Spleen (tissue), 11 donors: ENCODE data around the gene RAB44. TPM values are rescaled to one million over a fixed set of nuclear protein-coding genes. Genes with fewer than 3 reads are reported as not detected.
"Not testable (repeated sequence)": the region's sequence is repeated elsewhere in the genome, so short reads cannot be mapped to it uniquely, and the experiment has no call there.

Experiments used
- DNase-seq: peaks from one replicate; pipeline ENCODE4 v3.0.0-alpha.2; 2020
- H3K27ac ChIP-seq, 8 donors: fragments of 200-600 bp; sonication (generic) in 7 of 8; 1 replicate in 4 of 8; 2 replicates in 4 of 8; pipeline versions ENCODE4 v1.5.0 to v1.8.0; 2016 to 2021; ENCODE audit warnings: inconsistent platforms in 4 of 8, mild to moderate bottlenecking in 4 of 8, moderate library complexity in 1 of 8
- H3K27me3 ChIP-seq, 7 donors: fragments of 200-600 bp; sonication (generic) in 6 of 7; replicated peaks in 1 of 7; 1 replicate in 4 of 7; 2 replicates in 3 of 7; pipeline versions ENCODE4 v1.5.0 to v1.8.0; 2016 to 2021; ENCODE audit warnings: inconsistent platforms in 3 of 7, mild to moderate bottlenecking in 1 of 7
- H3K36me3 ChIP-seq, 6 donors: fragments of 200-600 bp; sonication (generic) in 5 of 6; 1 replicate in 4 of 6; 2 replicates in 2 of 6; pipeline versions ENCODE4 v1.5.0 to v1.8.0; 2016 to 2021; ENCODE audit warnings: inconsistent platforms in 2 of 6
- H3K4me1 ChIP-seq, 6 donors: fragments of 200-600 bp; sonication (generic) in 5 of 6; 1 replicate in 3 of 6; 2 replicates in 3 of 6; pipeline versions ENCODE4 v1.5.0 to v1.8.0; 2016 to 2021; ENCODE audit warnings: inconsistent platforms in 3 of 6
- H3K4me3 ChIP-seq, 8 donors: fragments of 200-600 bp; sonication (generic) in 7 of 8; 1 replicate in 4 of 8; 2 replicates in 4 of 8; pipeline versions ENCODE4 v1.5.0 to v1.8.0; 2016 to 2021; ENCODE audit warnings: inconsistent platforms in 4 of 8, mild to moderate bottlenecking in 4 of 8, moderate library complexity in 2 of 8
- H3K9me3 ChIP-seq, 8 donors: fragments of 200-600 bp; sonication (generic) in 7 of 8; 1 replicate in 4 of 8; 2 replicates in 4 of 8; pipeline versions ENCODE4 v1.5.0 to v1.8.0; 2016 to 2021; ENCODE audit warnings: inconsistent platforms in 4 of 8
- CTCF ChIP-seq, 11 experiments: fragments of 200-600 bp in 7 of 11; fragments of 450-650 bp in 4 of 11; sonication (generic) in 4 of 11; IDR thresholded peaks in 8 of 11; conservative IDR thresholded peaks in 3 of 11; 1 replicate in 7 of 11; 2 replicates in 4 of 11; pipeline versions ENCODE4 v1.4.0 to v1.8.0; 2016 to 2021; ENCODE audit warnings: antibody characterized with exemption in 11 of 11, inconsistent platforms in 4 of 11, mild to moderate bottlenecking in 1 of 11
- POLR2A ChIP-seq, 3 donors: fragments of 450-650 bp; IDR thresholded peaks; one replicate each; pipeline ENCODE4 v1.5.1; 2017; ENCODE audit warnings: antibody characterized with exemption in 3 of 3, mild to moderate bottlenecking in 1 of 3
- POLR2AphosphoS5 ChIP-seq, 3 donors: sonication (generic); formaldehyde crosslinking; IDR thresholded peaks; one replicate each; pipeline ENCODE4 v1.5.1; 2017; ENCODE audit warnings: antibody characterized with exemption in 3 of 3
- WGBS, 5 donors: extraction: QIAGEN DNeasy Blood & Tissue Kit in 3 of 5; methylation state at CpG; one replicate each; pipeline versions ENCODE4 v1.1.5 to v1.1.7; 2013 to 2018; 5-methylcytosine and 5-hydroxymethylcytosine counted together
- intact Hi-C: fragments of 100-400 bp; cut with DNase I; formaldehyde crosslinking; loops from one replicate; pipeline ENCODE4 v1.15.0; 2023; ENCODE audit warnings: low total_unique reads
- polyA plus RNA-seq, 3 donors: library from polyadenylated mRNA; stranded (reverse); fragments of 200-250 nt; gene quantifications; one replicate each; pipeline ENCODE4 v1.2.1, GENCODE V29; 2013
- total RNA-seq, 7 donors: library from RNA; depleted of rRNA in 3 of 7; stranded (reverse); fragments of >200 nt in 3 of 7; fragmentation: NEBNext Ultra II Directional in 4 of 7; extraction: Animal tissue kit (Norgen Biotek cat#: 25700) in 4 of 7; gene quantifications; one replicate each; pipeline versions ENCODE4 v1.1.0 to v1.2.1, GENCODE V29; 2016 to 2021
- donor health status: healthy with polysubstance abuse.
- donor health status: DM: no; HTN: no; CAD: no; lungs with moderate emphysema.
- donor health status: DM: no; HTN: no; CAD: no.
- donor health status: Bipolar disorder and iron deficiency.
- donor health status: healthy.
- donor health status: DM: no; HTN: no; CAD: no.
- donor health status: DM: yes; HTN: yes; CAD: no.

The RAB44 gene
- total and polyA plus RNA-seq, 10 donors: 0.06 to 3.5 (median 0.81) TPM

GRCh38 chr6:36722365-36722764 lies 24.7 kb downstream of the RAB44 start:
- WGBS, 5 donors: 82 to 94% (median 88%) methylated on average over 8 to 10 of the region's 10 CpGs
- intact Hi-C loops: no loop called here
- peak; percentile 51 for DNase-seq

DNA sequence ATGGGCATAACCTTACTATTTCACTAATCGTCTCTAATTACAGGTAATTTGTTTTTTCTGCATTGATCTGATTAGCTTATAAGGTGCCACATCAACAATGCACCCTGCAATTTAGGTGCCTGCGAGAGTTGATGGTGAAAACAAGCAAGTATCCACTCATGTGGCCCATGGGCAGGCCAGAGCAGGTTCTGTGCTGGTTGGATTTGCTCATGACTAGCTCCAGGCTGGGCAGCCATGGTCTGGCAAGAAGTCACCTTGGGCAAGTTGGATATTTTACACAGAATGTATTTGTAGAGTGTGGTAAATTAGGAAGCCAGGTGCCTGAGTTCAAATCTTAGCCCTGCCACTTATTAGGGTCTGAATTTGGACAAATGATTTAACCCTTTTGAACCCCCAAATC lies 25.3 kb downstream of the RAB44 start:
- Histone ChIP-seq H3K27me3 (no peaks in the 10 kb centered on the region), H3K9me3 (no peaks in the 10 kb centered on the region), H3K4me3 (no peak overlapping the region), H3K4me1 (peaks cover 0 to 49% (median 5%) of the 10 kb centered on the region in 6 donors), H3K36me3 (peaks cover 0 to 51% (median 0%) of the 10 kb centered on the region in 6 donors), H3K27ac (no peak overlapping the region)
- no peak for TF ChIP-seq CTCF (IDR thresholded peaks at IDR 0.05 in 8 of 11, conservative IDR thresholded peaks at IDR 0.05 in 3 of 11)
- peak; percentile 27 for DNase-seq
- intact Hi-C loops: no loop called here
- WGBS, 5 donors: 89 to 96% (median 94%) methylated on average over 2 of the region's 2 CpGs

More at GRCh38 chr6:36722365-36722764, 24.7 kb downstream of the RAB44 start:
- Histone ChIP-seq H3K9me3 (no peaks in the 10 kb centered on the region), H3K36me3 (peaks cover 0 to 56% (median 0%) of the 10 kb centered on the region in 6 donors), H3K4me3 (no peak overlapping the region), H3K27me3 (no peaks in the 10 kb centered on the region), H3K4me1 (peaks cover 0 to 44% (median 3%) of the 10 kb centered on the region in 6 donors), H3K27ac (no peak overlapping the region)
- no peak for TF ChIP-seq CTCF (IDR thresholded peaks at IDR 0.05 in 8 of 11, conservative IDR thresholded peaks at IDR 0.05 in 3 of 11)
- TF ChIP-seq POLR2AphosphoS5 (IDR thresholded peaks at IDR 0.05): no peak
- TF ChIP-seq POLR2A (IDR thresholded peaks at IDR 0.05): no peak

DNA sequence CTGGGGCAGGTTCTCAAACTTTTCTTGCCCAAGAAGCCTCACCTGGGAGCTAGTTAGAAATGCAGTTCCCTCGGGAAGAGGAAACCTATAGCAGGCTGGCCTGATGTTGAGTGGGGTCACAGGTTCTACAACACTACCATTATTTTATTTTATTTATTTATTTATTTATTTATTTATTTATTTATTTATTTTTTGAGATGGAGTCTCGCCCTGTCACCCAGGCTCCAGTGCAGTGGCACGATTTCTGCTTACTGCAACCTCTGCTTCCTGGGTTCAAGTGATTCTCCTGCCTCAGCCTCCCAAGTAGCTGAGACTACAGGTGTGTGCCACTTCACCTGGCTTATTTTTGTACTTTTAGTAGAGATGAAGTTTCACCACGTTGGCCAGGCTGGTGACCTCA lies 26.4 kb downstream of the RAB44 start:
- H3K27ac ChIP-seq, intact Hi-C loops, H3K9me3 ChIP-seq, H3K4me3 ChIP-seq, H3K27me3 ChIP-seq: not testable (repeated sequence)
- peaks cover 0 to 40% (median 0%) of the 10 kb centered on the region in 6 donors for H3K36me3 ChIP-seq
- H3K4me1 ChIP-seq: peaks cover 0 to 60% (median 11%) of the 10 kb centered on the region in 6 donors
- 83 to 94% (median 89%) methylated on average over 4 of the region's 4 CpGs for WGBS, 5 donors
- peak; percentile 16 for DNase-seq

- peak; percentile 79 for DNase-seq
- no peak overlapping the region for H3K4me3 ChIP-seq
- peaks cover 0 to 32% (median 0%) of the 10 kb centered on the region in 6 donors for H3K36me3 ChIP-seq
- TF ChIP-seq POLR2A (IDR thresholded peaks at IDR 0.05) (no peak), CTCF (IDR thresholded peaks at IDR 0.05 in 8 of 11, conservative IDR thresholded peaks at IDR 0.05 in 3 of 11) (peak in 7 of 11 experiments; percentile 39 to 64 (median 53))
- no peak overlapping the region for H3K27ac ChIP-seq
- WGBS, 5 donors: 55 to 63% (median 62%) methylated on average over 13 of the region's 13 CpGs
- H3K4me1 ChIP-seq: peaks cover 0 to 62% (median 13%) of the 10 kb centered on the region in 6 donors
- H3K9me3 ChIP-seq: no peaks in the 10 kb centered on the region
- no peaks in the 10 kb centered on the region for H3K27me3 ChIP-seq
- intact Hi-C loops: no loop called here
Observed at GRCh38 chr6:36724514-36725390, 27.1 kb downstream of the RAB44 start.
